Activated B cell treated with CpG ODN at 0.5 μM for 24 hours (primary cell): ENCODE data around the gene C1orf174. TPM values are rescaled to one million over a fixed set of nuclear protein-coding genes. Genes with fewer than 3 reads are reported as not detected.

Source experiments
- ATAC-seq: fragments of 200-7000 bp; cut with Tn5 transposase; one replicate; pipeline ENCODE4 v1.10.0; 2021; ENCODE audit warnings: low read depth, mild to moderate bottlenecking, moderate library complexity
- CTCF ChIA-PET: fragments of 350-600 bp; sonication (Branson Sonifier 250); formaldehyde crosslinking; loops from one replicate; lab custom pipeline; 2021; ENCODE audit warnings: antibody characterized with exemption; lab: Charles Lee
- POLR2A ChIA-PET: fragments of 350-600 bp; sonication (Branson Sonifier 250); formaldehyde crosslinking; loops from one replicate; lab custom pipeline; 2021; ENCODE audit warnings: antibody characterized with exemption; lab: Charles Lee
- DNase-seq: peaks from one replicate; pipeline ENCODE4 v3.0.0; 2022
- H3K27ac Mint-ChIP-seq: one replicate; pipeline ENCODE4 v1.8.0; 2020; ENCODE audit warnings: mixed read lengths
- H3K27me3 Mint-ChIP-seq: one replicate; pipeline ENCODE4 v1.8.0; 2021; ENCODE audit warnings: mixed read lengths
- H3K36me3 Mint-ChIP-seq: one replicate; pipeline ENCODE4 v1.8.0; 2021; ENCODE audit warnings: low read depth, mixed read lengths
- H3K4me1 Mint-ChIP-seq: one replicate; pipeline ENCODE4 v1.8.0; 2021; ENCODE audit warnings: mixed read lengths
- H3K4me3 Mint-ChIP-seq: one replicate; pipeline ENCODE4 v1.8.0; 2020; ENCODE audit warnings: mild to moderate bottlenecking, mixed read lengths
- H3K9me3 Mint-ChIP-seq: one replicate; pipeline ENCODE4 v1.8.0; 2020; ENCODE audit warnings: mixed read lengths
- CTCF ChIP-seq: fragments of 200-600 bp; IDR thresholded peaks from one replicate; pipeline ENCODE4 v1.8.0; 2022; ENCODE audit warnings: antibody characterized with exemption, mild to moderate bottlenecking
- intact Hi-C: fragments of 100-400 bp; cut with micrococcal nuclease; formaldehyde crosslinking; loops from one replicate; pipeline ENCODE4 v1.15.1; 2024
- total RNA-seq: library from RNA; stranded (reverse); gene quantifications from 2 replicates; pipeline ENCODE4 v1.2.3, GENCODE V29; 2022

Gene C1orf174
- total RNA-seq, 1 donor from 2014 or later = 27.5 TPM

GRCh38 chr1:3930301-3931006, 30.4 kb upstream of the C1orf174 start:
- H3K27me3 Mint-ChIP-seq = peaks cover 6% of the 10 kb centered on the region
- no peaks in the 10 kb centered on the region for H3K9me3 Mint-ChIP-seq
- DNase-seq (no peak), ATAC-seq (no peak)
- no peak overlapping the region for H3K4me3 Mint-ChIP-seq
- no peak overlapping the region for H3K27ac Mint-ChIP-seq
- intact Hi-C loops = no loop called here
- TF ChIP-seq CTCF = no peak
- POLR2A ChIA-PET = no interaction called here
- no peaks in the 10 kb centered on the region for H3K36me3 Mint-ChIP-seq
- no peaks in the 10 kb centered on the region for H3K4me1 Mint-ChIP-seq
- CTCF ChIA-PET = no interaction called here

GRCh38 chr1:3929126-3929525, 29.1 kb upstream of the C1orf174 start:
- Mint-ChIP-seq H3K36me3 (no peaks in the 10 kb centered on the region), H3K27me3 (no peaks in the 10 kb centered on the region), H3K4me3 (no peak overlapping the region), H3K9me3 (no peaks in the 10 kb centered on the region), H3K4me1 (no peaks in the 10 kb centered on the region), H3K27ac (no peak overlapping the region)
- POLR2A ChIA-PET = no interaction called here
- intact Hi-C loops = no loop called here
- no peak for TF ChIP-seq CTCF
- ATAC-seq (no peak), DNase-seq (no peak)
- CTCF ChIA-PET = no interaction called here

DNA sequence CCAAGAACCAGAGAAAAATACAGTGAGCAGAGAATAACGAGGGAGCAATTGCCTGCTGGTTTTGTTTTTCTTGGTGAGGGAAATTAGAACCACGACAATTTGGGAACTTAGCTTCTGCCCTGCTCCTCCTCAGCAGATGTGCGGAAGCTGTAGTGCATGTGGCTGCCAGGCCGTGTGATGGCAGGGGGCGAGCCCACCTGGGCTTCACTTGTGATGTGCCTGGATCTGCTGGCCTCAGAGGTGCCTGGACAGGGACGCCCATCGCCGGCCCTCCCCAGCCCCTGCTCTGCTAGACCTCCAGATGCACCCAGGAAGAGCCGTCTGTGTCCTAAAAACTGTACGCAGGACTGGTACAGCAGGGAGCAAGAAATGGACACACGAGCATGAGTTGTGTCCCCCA, 28.5 kb upstream of the C1orf174 start:
- ATAC-seq (no peak), DNase-seq (no peak)
- no peaks in the 10 kb centered on the region for H3K36me3 Mint-ChIP-seq
- H3K9me3 Mint-ChIP-seq = no peaks in the 10 kb centered on the region
- H3K4me1 Mint-ChIP-seq = no peaks in the 10 kb centered on the region
- intact Hi-C loops = no loop called here
- CTCF ChIA-PET = no interaction called here
- H3K4me3 Mint-ChIP-seq = no peak overlapping the region
- POLR2A ChIA-PET = no interaction called here
- no peak for TF ChIP-seq CTCF
- H3K27me3 Mint-ChIP-seq = no peaks in the 10 kb centered on the region
- H3K27ac Mint-ChIP-seq = no peak overlapping the region

GRCh38 chr1:3926956-3927355, 26.9 kb upstream of the C1orf174 start:
- Mint-ChIP-seq H3K27ac (no peak overlapping the region), H3K4me1 (peaks cover 3% of the 10 kb centered on the region), H3K4me3 (no peak overlapping the region), H3K36me3 (no peaks in the 10 kb centered on the region), H3K9me3 (no peaks in the 10 kb centered on the region), H3K27me3 (no peaks in the 10 kb centered on the region)
- ChIA-PET CTCF (no interaction called here), POLR2A (no interaction called here)
- intact Hi-C loops = no loop called here
- no peak for DNase-seq
- ATAC-seq = no peak
- no peak for TF ChIP-seq CTCF

DNA sequence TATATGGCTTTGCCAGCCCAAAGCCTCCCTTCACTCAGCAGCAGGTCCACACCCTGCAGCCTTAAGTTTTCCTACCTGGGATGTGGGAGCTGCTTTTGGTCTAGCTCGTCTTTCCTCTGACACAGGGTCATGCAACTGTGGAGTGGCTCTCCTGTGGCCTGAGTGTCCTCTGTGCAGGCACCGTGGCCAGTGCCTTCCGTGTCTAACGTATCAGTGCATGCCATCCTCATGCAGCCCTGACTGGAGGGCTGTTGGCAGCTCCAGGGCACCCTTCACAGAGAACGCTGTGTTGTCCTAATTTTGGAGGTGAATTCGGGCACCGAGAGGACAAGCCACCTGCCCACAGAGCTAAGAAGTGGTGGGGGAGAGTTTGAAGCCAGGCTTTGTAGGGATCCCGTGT, 25.7 kb upstream of the C1orf174 start:
- H3K4me1 Mint-ChIP-seq = peaks cover 3% of the 10 kb centered on the region
- TF ChIP-seq CTCF = no peak
- H3K27me3 Mint-ChIP-seq = no peaks in the 10 kb centered on the region
- ATAC-seq (no peak), DNase-seq (no peak)
- POLR2A ChIA-PET = no interaction called here
- no peaks in the 10 kb centered on the region for H3K9me3 Mint-ChIP-seq
- H3K4me3 Mint-ChIP-seq = no peak overlapping the region
- no peaks in the 10 kb centered on the region for H3K36me3 Mint-ChIP-seq
- intact Hi-C loops = no loop called here
- CTCF ChIA-PET = no interaction called here
- no peak overlapping the region for H3K27ac Mint-ChIP-seq
